Right atrium auricular region (tissue), 2 donors: ENCODE results near the gene CTCFL. TPM values are rescaled to one million over a fixed set of nuclear protein-coding genes. Genes with fewer than 3 reads are reported as not detected.

Experiments used
- DNase-seq: peaks from one replicate; pipeline ENCODE4 v3.0.0-alpha.2; 2019; ENCODE audit warnings: low spot score
- H3K27ac ChIP-seq, 2 donors: fragments of 200-600 bp; sonication (generic); 1 replicate in 1 of 2; 2 replicates in 1 of 2; pipeline ENCODE4 v1.5.1; 2016 to 2019
- H3K27me3 ChIP-seq, 2 donors: fragments of 200-600 bp; sonication (generic); one replicate each; pipeline versions ENCODE4 v1.5.1 to v1.6.0; 2017 to 2019
- H3K36me3 ChIP-seq: fragments of 200-600 bp; sonication (generic); one replicate; pipeline ENCODE4 v1.5.1; 2016
- H3K4me1 ChIP-seq, 2 donors: fragments of 200-600 bp; sonication (generic); one replicate each; pipeline versions ENCODE4 v1.5.1 to v1.6.0; 2017 to 2019
- H3K4me3 ChIP-seq, 2 donors: fragments of 200-600 bp; sonication (generic); 1 replicate in 1 of 2; 2 replicates in 1 of 2; pipeline ENCODE4 v1.5.1; 2017 to 2019; ENCODE audit warnings: mild to moderate bottlenecking in 1 of 2, moderate library complexity in 1 of 2
- H3K9me3 ChIP-seq, 2 donors: fragments of 200-600 bp; sonication (generic); one replicate each; pipeline ENCODE4 v1.5.1; 2019
- CTCF ChIP-seq, 2 donors: fragments of 200-600 bp; sonication (generic); IDR thresholded peaks; one replicate each; pipeline ENCODE4 v1.5.1; 2019; ENCODE audit warnings: antibody characterized with exemption in 2 of 2
- total RNA-seq, 2 donors: library from RNA; depleted of rRNA; stranded (reverse); fragments of >200 nt; gene quantifications; one replicate each; pipeline ENCODE4 v1.1.0, GENCODE V29; 2016

The CTCFL gene
- total RNA-seq, 2 donors from 2014 or later, result not detected

- H3K4me1 ChIP-seq, result peaks cover 0 to 38% of the 10 kb centered on the region in 2 donors
- H3K4me3 ChIP-seq, result no peak overlapping the region
- no peaks in the 10 kb centered on the region for H3K27me3 ChIP-seq
- no peaks in the 10 kb centered on the region for H3K9me3 ChIP-seq
- DNase-seq, result no peak
- no peak for TF ChIP-seq CTCF (IDR thresholded peaks at IDR 0.05)
- H3K36me3 ChIP-seq, result no peaks in the 10 kb centered on the region
- peak overlapping the region in 1 of 2 donors; percentile 1 for H3K27ac ChIP-seq
These were observed 48.1 kb downstream of the CTCFL start for GRCh38 chr20:57476641-57477461.

- H3K36me3 ChIP-seq, result no peaks in the 10 kb centered on the region
- no peaks in the 10 kb centered on the region for H3K27me3 ChIP-seq
- TF ChIP-seq CTCF (IDR thresholded peaks at IDR 0.05), result no peak
- H3K4me3 ChIP-seq, result no peak overlapping the region
- DNase-seq, result no peak
- peaks cover 0 to 33% of the 10 kb centered on the region in 2 donors for H3K4me1 ChIP-seq
- no peaks in the 10 kb centered on the region for H3K9me3 ChIP-seq
- peak overlapping the region; percentile 1 to 54 for H3K27ac ChIP-seq
These were observed 48.8 kb downstream of the CTCFL start for GRCh38 chr20:57476084-57476526.

GRCh38 chr20:57475388-57476083, 49.4 kb downstream of the CTCFL start:
- TF ChIP-seq CTCF (IDR thresholded peaks at IDR 0.05), result no peak
- DNase-seq, result no peak
- Histone ChIP-seq H3K4me1 (peaks cover 0 to 33% of the 10 kb centered on the region in 2 donors), H3K27ac (peak overlapping the region; percentile 1 to 54), H3K36me3 (no peaks in the 10 kb centered on the region), H3K27me3 (no peaks in the 10 kb centered on the region), H3K9me3 (no peaks in the 10 kb centered on the region), H3K4me3 (no peak overlapping the region)

- H3K27ac ChIP-seq, result no peak overlapping the region
These were observed 50.1 kb downstream of the CTCFL start for GRCh38 chr20:57474816-57475215.

GRCh38 chr20:57474205-57474604, 50.7 kb downstream of the CTCFL start:
- Histone ChIP-seq H3K36me3 (no peaks in the 10 kb centered on the region), H3K27me3 (no peaks in the 10 kb centered on the region), H3K4me1 (peaks cover 0 to 40% of the 10 kb centered on the region in 2 donors), H3K27ac (no peak overlapping the region), H3K4me3 (no peak overlapping the region), H3K9me3 (no peaks in the 10 kb centered on the region)
- no peak for DNase-seq
- TF ChIP-seq CTCF (IDR thresholded peaks at IDR 0.05), result no peak

More at GRCh38 chr20:57474816-57475215, 50.1 kb downstream of the CTCFL start:
- H3K36me3 ChIP-seq, result no peaks in the 10 kb centered on the region
- H3K9me3 ChIP-seq, result no peaks in the 10 kb centered on the region
- TF ChIP-seq CTCF (IDR thresholded peaks at IDR 0.05), result no peak
- no peak for DNase-seq
- H3K4me1 ChIP-seq, result peaks cover 0 to 37% of the 10 kb centered on the region in 2 donors
- no peak overlapping the region for H3K4me3 ChIP-seq
- no peaks in the 10 kb centered on the region for H3K27me3 ChIP-seq
